Neural progenitor cell (in vitro differentiated cells): Measurements from ENCODE around the gene DOCK10. TPM values are rescaled to one million over a fixed set of nuclear protein-coding genes. Genes with fewer than 3 reads are reported as not detected.

Source experiments
- DNase-seq: peaks from one replicate; pipeline ENCODE4 v3.0.0-alpha.2; 2016; ENCODE audit warnings: low spot score
- H2AFZ ChIP-seq: fragments of 200-600 bp; sonication (generic); replicated peaks from 2 replicates; pipeline ENCODE4 v1.6.1; 2016; ENCODE audit warnings: antibody characterized with exemption
- H3F3A ChIP-seq: fragments of 200-600 bp; sonication (generic); 2 replicates; pipeline ENCODE4 v1.6.1; 2016; ENCODE audit warnings: antibody characterized with exemption, low read depth
- H3K27ac ChIP-seq: fragments of 200-600 bp; sonication (generic); 2 replicates; pipeline ENCODE4 v1.5.1; 2016; ENCODE audit warnings: mild to moderate bottlenecking
- H3K27me3 ChIP-seq: fragments of 200-600 bp; sonication (generic); 2 replicates; pipeline ENCODE4 v1.6.1; 2016; ENCODE audit warnings: mild to moderate bottlenecking, moderate library complexity
- H3K36me3 ChIP-seq: fragments of 200-600 bp; sonication (generic); 2 replicates; pipeline ENCODE4 v1.5.1; 2016
- H3K4me1 ChIP-seq: fragments of 200-600 bp; sonication (generic); 2 replicates; pipeline ENCODE4 v1.6.1; 2016; ENCODE audit warnings: mixed run types
- H3K4me2 ChIP-seq: fragments of 200-600 bp; sonication (generic); 2 replicates; pipeline ENCODE4 v1.6.1; 2016
- H3K4me3 ChIP-seq: fragments of 200-600 bp; sonication (generic); 2 replicates; pipeline ENCODE4 v1.5.1; 2016
- H3K79me2 ChIP-seq: fragments of 200-600 bp; sonication (generic); 2 replicates; pipeline ENCODE4 v1.6.1; 2016; ENCODE audit warnings: low read depth
- H3K9ac ChIP-seq: fragments of 200-600 bp; sonication (generic); 2 replicates; pipeline ENCODE4 v1.6.1; 2016
- H3K9me3 ChIP-seq: fragments of 200-600 bp; sonication (generic); 2 replicates; pipeline ENCODE4 v1.5.1; 2016; ENCODE audit warnings: low read depth
- H4K20me1 ChIP-seq: fragments of 200-600 bp; sonication (generic); 2 replicates; pipeline ENCODE4 v1.6.1; 2016; ENCODE audit warnings: low read depth
- H3K27ac Mint-ChIP-seq: 3 replicates; pipeline ENCODE4 v1.8.0; 2021; ENCODE audit warnings: mixed read lengths
- H3K27me3 Mint-ChIP-seq: 2 replicates; pipeline ENCODE4 v1.8.0; 2022; ENCODE audit warnings: low read depth, mild to moderate bottlenecking, inconsistent platforms, moderate library complexity, mixed read lengths; ENCODE audit not compliant: insufficient read depth
- H3K36me3 Mint-ChIP-seq: 3 replicates; pipeline ENCODE4 v1.8.0; 2021; ENCODE audit warnings: mixed read lengths
- H3K4me1 Mint-ChIP-seq: 3 replicates; pipeline ENCODE4 v1.8.0; 2021; ENCODE audit warnings: mixed read lengths
- H3K4me3 Mint-ChIP-seq: 3 replicates; pipeline ENCODE4 v1.8.0; 2021; ENCODE audit warnings: mild to moderate bottlenecking, moderate library complexity, mixed read lengths
- H3K9me3 Mint-ChIP-seq: 3 replicates; pipeline ENCODE4 v1.8.0; 2020; ENCODE audit warnings: mixed read lengths
- EZH2 ChIP-seq: fragments of 200-600 bp; sonication (generic); IDR thresholded peaks from 2 replicates; pipeline ENCODE4 v1.6.1; 2017; ENCODE audit warnings: antibody characterized with exemption, mild to moderate bottlenecking, moderate library complexity
- EZH2phosphoT487 ChIP-seq: fragments of 200-600 bp; sonication (generic); IDR thresholded peaks from 2 replicates; pipeline ENCODE4 v1.6.1; 2017; ENCODE audit warnings: antibody characterized with exemption
- total RNA-seq: library from RNA; depleted of rRNA; stranded (reverse); fragments of >200 nt; gene quantifications from 2 replicates; pipeline ENCODE4 v1.2.3, GENCODE V29; 2015; ENCODE audit warnings: low replicate concordance
- TF ChIP-seq, protein P1 (sequence below): fragments of 200-600 bp; sonication (generic); IDR thresholded peaks from 2 replicates; pipeline ENCODE4 v1.5.1; 2017; ENCODE audit warnings: antibody characterized with exemption, mild to moderate bottlenecking

Gene DOCK10
- total RNA-seq, 1 donor from 2014 or later = 1.1 TPM

DNA sequence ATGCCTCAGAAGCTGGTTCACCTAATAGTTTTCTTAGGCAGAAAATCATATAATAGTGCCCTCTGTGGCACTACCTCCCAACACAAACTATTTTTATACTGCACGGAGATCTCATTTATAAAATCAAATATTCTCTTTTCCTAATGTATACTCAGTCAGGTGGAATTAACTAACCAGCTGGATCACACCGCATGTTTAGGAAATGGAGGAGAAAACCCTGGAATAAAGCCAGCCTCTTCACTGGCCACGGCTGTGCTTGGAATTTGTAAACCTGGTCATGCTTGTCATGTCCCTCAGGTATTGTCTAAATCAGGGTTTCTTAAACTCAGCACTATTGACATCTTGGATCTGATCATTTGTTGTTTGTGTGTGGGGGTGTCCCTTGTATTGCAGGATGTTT lies 85.6 kb downstream of the DOCK10 start:
- peaks cover 2% of the 10 kb centered on the region for H3K27me3 Mint-ChIP-seq
- no peak overlapping the region for H3K4me3 Mint-ChIP-seq
- Histone ChIP-seq H3K79me2 (no peaks in the 10 kb centered on the region), H3K36me3 (no peaks in the 10 kb centered on the region), H4K20me1 (no peaks in the 10 kb centered on the region), H2AFZ (no peak overlapping the region), H3K27ac (no peak overlapping the region), H3K4me1 (peaks cover 13% of the 10 kb centered on the region), H3K27me3 (no peaks in the 10 kb centered on the region), H3K4me3 (no peak overlapping the region), H3K4me2 (no peak overlapping the region), H3K9ac (no peak overlapping the region), H3F3A (no peaks in the 10 kb centered on the region), H3K9me3 (no peaks in the 10 kb centered on the region)
- H3K36me3 Mint-ChIP-seq = peaks cover under 1% of the 10 kb centered on the region
- H3K9me3 Mint-ChIP-seq = peaks cover under 1% of the 10 kb centered on the region
- peaks cover 22% of the 10 kb centered on the region for H3K4me1 Mint-ChIP-seq
- DNase-seq = no peak
- TF ChIP-seq EZH2phosphoT487 = no peak
- TF ChIP-seq, protein P1, sequence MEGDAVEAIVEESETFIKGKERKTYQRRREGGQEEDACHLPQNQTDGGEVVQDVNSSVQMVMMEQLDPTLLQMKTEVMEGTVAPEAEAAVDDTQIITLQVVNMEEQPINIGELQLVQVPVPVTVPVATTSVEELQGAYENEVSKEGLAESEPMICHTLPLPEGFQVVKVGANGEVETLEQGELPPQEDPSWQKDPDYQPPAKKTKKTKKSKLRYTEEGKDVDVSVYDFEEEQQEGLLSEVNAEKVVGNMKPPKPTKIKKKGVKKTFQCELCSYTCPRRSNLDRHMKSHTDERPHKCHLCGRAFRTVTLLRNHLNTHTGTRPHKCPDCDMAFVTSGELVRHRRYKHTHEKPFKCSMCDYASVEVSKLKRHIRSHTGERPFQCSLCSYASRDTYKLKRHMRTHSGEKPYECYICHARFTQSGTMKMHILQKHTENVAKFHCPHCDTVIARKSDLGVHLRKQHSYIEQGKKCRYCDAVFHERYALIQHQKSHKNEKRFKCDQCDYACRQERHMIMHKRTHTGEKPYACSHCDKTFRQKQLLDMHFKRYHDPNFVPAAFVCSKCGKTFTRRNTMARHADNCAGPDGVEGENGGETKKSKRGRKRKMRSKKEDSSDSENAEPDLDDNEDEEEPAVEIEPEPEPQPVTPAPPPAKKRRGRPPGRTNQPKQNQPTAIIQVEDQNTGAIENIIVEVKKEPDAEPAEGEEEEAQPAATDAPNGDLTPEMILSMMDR = no peak
- no peak for TF ChIP-seq EZH2
- H3K27ac Mint-ChIP-seq = no peak overlapping the region

DNA sequence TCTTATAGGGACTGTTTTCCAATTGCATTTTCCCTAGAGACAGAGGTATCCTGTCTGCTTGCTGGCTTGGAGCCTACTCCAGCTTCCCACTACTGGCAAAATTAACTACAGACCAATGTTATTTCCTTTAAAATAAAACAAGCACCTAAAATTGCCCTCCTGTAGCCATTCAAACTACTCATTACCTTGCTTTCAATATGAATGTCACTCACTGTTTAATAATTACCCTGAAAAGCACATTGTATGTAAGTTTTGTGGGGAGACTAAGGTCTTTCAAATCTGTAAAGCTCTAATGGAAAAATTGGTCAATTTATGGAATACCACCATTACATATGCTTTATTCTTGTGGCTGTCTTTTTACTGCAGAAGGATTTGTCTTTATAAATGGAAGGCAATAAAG lies 87.3 kb downstream of the DOCK10 start:
- no peak for TF ChIP-seq EZH2phosphoT487
- TF ChIP-seq EZH2 = no peak
- TF ChIP-seq, protein P1 = no peak
- H3F3A ChIP-seq = no peaks in the 10 kb centered on the region
- no peak for DNase-seq
- no peaks in the 10 kb centered on the region for H4K20me1 ChIP-seq
- H3K27me3 ChIP-seq = no peaks in the 10 kb centered on the region
- H3K27me3 Mint-ChIP-seq = no peaks in the 10 kb centered on the region
- no peak overlapping the region for H3K4me3 ChIP-seq
- H2AFZ ChIP-seq = no peak overlapping the region
- H3K4me2 ChIP-seq = no peak overlapping the region
- no peak overlapping the region for H3K9ac ChIP-seq
- H3K36me3 Mint-ChIP-seq = no peaks in the 10 kb centered on the region
- no peak overlapping the region for H3K27ac Mint-ChIP-seq
- H3K9me3 Mint-ChIP-seq = no peaks in the 10 kb centered on the region
- H3K4me1 Mint-ChIP-seq = peaks cover 22% of the 10 kb centered on the region
- H3K9me3 ChIP-seq = no peaks in the 10 kb centered on the region
- H3K79me2 ChIP-seq = no peaks in the 10 kb centered on the region
- peaks cover 13% of the 10 kb centered on the region for H3K4me1 ChIP-seq
- H3K36me3 ChIP-seq = no peaks in the 10 kb centered on the region
- H3K27ac ChIP-seq = no peak overlapping the region
- H3K4me3 Mint-ChIP-seq = no peak overlapping the region

GRCh38 chr2:224952936-224953657 lies 89.2 kb downstream of the DOCK10 start:
- Mint-ChIP-seq H3K27ac (no peak overlapping the region), H3K36me3 (no peaks in the 10 kb centered on the region), H3K9me3 (no peaks in the 10 kb centered on the region), H3K4me3 (no peak overlapping the region), H3K27me3 (no peaks in the 10 kb centered on the region), H3K4me1 (peaks cover 12% of the 10 kb centered on the region)
- H2AFZ ChIP-seq = no peak overlapping the region
- H3K79me2 ChIP-seq = no peaks in the 10 kb centered on the region
- no peaks in the 10 kb centered on the region for H3K9me3 ChIP-seq
- no peak overlapping the region for H3K4me3 ChIP-seq
- TF ChIP-seq EZH2 = no peak
- TF ChIP-seq, protein P1 = no peak
- no peak for TF ChIP-seq EZH2phosphoT487
- no peak overlapping the region for H3K27ac ChIP-seq
- no peaks in the 10 kb centered on the region for H4K20me1 ChIP-seq
- no peaks in the 10 kb centered on the region for H3K36me3 ChIP-seq
- H3K4me1 ChIP-seq = peaks cover 4% of the 10 kb centered on the region
- no peak overlapping the region for H3K9ac ChIP-seq
- DNase-seq = no peak
- no peak overlapping the region for H3K4me2 ChIP-seq
- no peaks in the 10 kb centered on the region for H3F3A ChIP-seq
- H3K27me3 ChIP-seq = no peaks in the 10 kb centered on the region
